ENCODE measurements around the gene PSMD13.

The PSMD13 gene

DNA sequence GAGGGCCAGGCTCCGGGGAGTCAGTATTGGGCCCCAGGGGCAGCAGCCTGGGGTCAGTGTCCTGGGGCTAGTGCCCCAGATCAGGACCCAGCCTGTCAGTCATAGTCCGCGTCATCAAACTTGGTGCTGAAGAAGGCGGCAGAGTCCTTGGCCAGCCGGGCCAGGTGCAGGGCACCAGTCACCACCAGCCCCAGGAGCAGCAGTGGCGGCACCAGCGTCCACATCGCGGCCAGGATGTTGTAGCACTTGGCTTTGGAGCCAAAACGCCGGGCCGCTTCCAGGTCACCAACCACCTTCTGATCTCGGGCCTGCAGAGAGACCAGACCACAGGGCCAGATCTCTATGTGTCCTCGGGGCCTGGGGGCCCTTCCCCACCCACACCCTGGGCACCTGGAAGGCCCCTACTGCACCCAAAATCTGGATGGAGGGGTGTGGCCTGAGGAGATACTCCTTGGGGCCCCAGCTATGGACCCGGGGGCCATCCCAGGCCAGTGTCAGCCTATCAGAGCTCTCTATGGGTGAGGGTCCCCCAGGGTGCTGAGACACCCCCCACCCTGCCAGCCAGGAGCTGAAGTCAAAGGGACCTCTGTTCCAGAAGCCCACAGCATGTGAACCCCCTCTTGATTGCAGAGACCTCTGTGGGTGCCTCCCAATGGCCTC is 61.8 kb downstream of the PSMD13 start:
- DNase-seq (ENCODE audit: low read depth, low spot score), result no peak

GRCh38 chr11:299081-299891 is 62.5 kb downstream of the PSMD13 start, which contains the start of gene IFITM5:
Gene IFITM5 (minus strand): TSS chr11:299526. CDS start chr11:299490, 36 bp downstream.
- DNase-seq (ENCODE audit: low read depth, low spot score), result no peak

DNA sequence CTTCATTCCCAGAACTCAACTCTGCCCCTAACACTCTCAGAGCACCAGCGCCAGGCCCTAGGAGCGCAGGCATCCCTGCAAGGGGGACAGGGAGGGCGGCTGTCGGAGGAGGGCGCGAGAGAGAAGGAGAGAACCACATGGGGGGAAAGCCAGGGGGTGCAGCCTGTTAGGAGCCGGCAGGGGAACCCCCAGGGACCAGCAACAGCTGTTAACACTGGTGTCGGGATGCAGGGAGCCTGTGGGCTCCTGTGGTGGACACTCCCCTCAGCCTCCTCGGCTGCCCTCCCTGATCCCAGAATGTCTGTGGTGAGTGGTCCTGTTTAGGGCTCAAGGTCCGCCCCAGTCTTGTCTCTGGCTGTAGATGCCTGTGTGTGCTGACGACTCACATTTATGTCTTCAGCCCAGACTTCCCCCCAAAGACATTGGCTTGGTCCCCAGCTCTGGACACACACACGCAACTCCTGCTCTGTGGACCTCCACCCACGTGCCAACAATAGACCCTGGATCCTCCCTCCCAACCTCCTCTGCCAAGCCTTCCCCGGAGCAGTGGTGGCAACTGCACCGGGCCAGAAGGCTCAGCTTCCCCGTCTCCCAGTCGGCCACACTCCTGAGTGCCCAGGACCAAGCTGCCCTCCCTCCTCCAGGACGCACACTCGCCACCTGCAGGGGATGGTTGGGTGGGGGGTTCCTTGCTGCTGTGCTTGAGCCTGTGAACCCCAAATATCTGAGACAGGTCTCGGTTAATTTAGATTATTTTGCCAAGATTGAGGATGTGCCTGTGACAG is 63.4 kb downstream of the PSMD13 start:
- DNase-seq (ENCODE audit: low read depth, low spot score), result no peak

Data from ELF-1 (cell line).